ENCODE results near the gene RND1.
"Not testable (repeated sequence)": the region's sequence is repeated elsewhere in the genome, so short reads cannot be mapped to it uniquely, and the experiment has no call there.

The RND1 gene

DNA sequence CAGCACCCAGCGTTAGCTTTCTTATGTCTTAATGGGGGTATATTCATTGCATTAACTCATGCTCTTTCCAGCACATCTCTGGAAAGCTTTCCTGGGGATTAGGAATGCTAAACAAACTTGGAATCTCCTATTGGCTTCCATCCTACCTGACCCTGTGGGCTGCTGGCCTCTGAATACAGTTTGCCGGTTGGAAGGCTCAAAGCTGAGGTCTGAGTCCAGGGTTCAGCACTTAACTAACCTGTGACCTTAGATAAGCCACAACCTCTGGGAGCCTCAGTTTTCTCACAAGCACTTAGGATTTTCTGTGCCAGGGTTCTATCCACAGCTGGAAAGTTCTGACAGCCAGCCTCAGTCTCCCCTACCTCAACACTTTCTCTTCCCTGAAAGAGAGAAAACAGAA is 12.9 kb upstream of the RND1 start:
- Histone ChIP-seq H2BK120ac (ENCODE audit: low read depth, low read length) (no peak overlapping the region), H3K4me1 (ENCODE audit: control insufficient read depth, insufficient read depth, low read depth, low read length) (peaks cover 5% of the 10 kb centered on the region), H3K4ac (ENCODE audit: low read depth in 1 of 2, low read length in 2 of 2) (no peak overlapping the region), H3K18ac (ENCODE audit: low read depth in 1 of 2, low read length in 2 of 2) (no peak overlapping the region), H3K27ac (ENCODE audit: low read length, poor library complexity, severe bottlenecking) (no peak overlapping the region), H2BK15ac (ENCODE audit: low read depth, poor library complexity, severe bottlenecking) (no peak overlapping the region), H3K4me3 (ENCODE audit: insufficient read depth in 1 of 2, low read depth in 1 of 2, low read length in 2 of 2) (no peak overlapping the region), H3K4me2 (ENCODE audit: low read length, poor library complexity, severe bottlenecking) (no peak overlapping the region), H3K79me1 (replicated peaks; ENCODE audit: low read length, poor library complexity, severe bottlenecking) (no peaks in the 10 kb centered on the region), H3K9ac (ENCODE audit: low read length) (no peak overlapping the region), H2BK12ac (ENCODE audit: low read length in 2 of 2) (no peak overlapping the region), H4K8ac (ENCODE audit: low read length) (no peak overlapping the region), H4K91ac (ENCODE audit: low read length) (no peak overlapping the region), H3K27me3 (ENCODE audit: control insufficient read depth in 1 of 2, insufficient read depth in 1 of 2, low read length in 2 of 2) (peaks cover 28 to 46% of the 10 kb centered on the region in 2 experiments), H3K23ac (ENCODE audit: low read length in 2 of 2) (no peak overlapping the region), H3K9me3 (ENCODE audit: control insufficient read depth, low read length) (no peaks in the 10 kb centered on the region), H2AK5ac (ENCODE audit: low read length, severe bottlenecking) (no peak overlapping the region), H2AFZ (ENCODE audit: low read depth, low read length) (no peak overlapping the region), H3K36me3 (ENCODE audit: control insufficient read depth in 1 of 2, insufficient read depth in 2 of 2, low read depth in 1 of 2, low read length in 2 of 2) (no peaks in the 10 kb centered on the region), H3K14ac (ENCODE audit: low read length in 2 of 2) (no peak overlapping the region), H2BK5ac (ENCODE audit: low read depth, low read length, poor library complexity, severe bottlenecking) (no peak overlapping the region)
- 87% methylated on average over 2 of the region's 2 CpGs for WGBS
- DNase-seq: no peak

DNA sequence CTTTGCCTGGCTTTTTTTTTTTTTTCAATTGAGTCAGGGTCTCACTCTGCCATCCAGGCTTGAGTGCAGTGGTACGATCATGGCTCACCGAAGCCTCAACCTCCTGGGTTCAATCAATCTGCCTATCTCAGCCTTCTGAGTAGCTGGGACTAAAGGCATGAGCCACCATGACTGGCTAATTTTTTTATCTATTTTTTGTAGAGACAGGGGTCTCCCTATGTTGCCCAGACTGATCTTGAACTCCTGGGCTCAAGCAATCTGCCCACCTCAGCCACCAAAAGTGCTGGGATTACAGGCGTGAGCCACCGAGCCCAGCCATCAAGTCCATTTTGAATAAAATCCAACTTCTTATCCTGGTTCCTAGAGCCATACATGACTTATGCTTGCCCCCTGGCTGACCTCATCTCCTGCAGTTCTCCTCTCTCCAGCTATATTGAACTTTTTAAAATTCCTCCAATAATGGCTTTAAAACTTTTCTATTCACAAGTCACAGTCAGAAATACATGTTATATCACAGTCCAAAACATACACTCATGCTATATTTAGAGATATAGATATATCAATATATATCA is 10.4 kb upstream of the RND1 start:
- no peak overlapping the region for H4K8ac ChIP-seq (ENCODE audit: low read length)
- no peak overlapping the region for H3K18ac ChIP-seq (ENCODE audit: low read depth in 1 of 2, low read length in 2 of 2)
- no peak overlapping the region for H2BK15ac ChIP-seq (ENCODE audit: low read depth, poor library complexity, severe bottlenecking)
- H3K4ac ChIP-seq (ENCODE audit: low read depth in 1 of 2, low read length in 2 of 2): no peak overlapping the region
- peaks cover 24 to 33% of the 10 kb centered on the region in 2 experiments for H3K27me3 ChIP-seq (ENCODE audit: control insufficient read depth in 1 of 2, insufficient read depth in 1 of 2, low read length in 2 of 2)
- no peak overlapping the region for H3K4me2 ChIP-seq (ENCODE audit: low read length, poor library complexity, severe bottlenecking)
- no peak overlapping the region for H2BK5ac ChIP-seq (ENCODE audit: low read depth, low read length, poor library complexity, severe bottlenecking)
- no peak overlapping the region for H3K9ac ChIP-seq (ENCODE audit: low read length)
- H2BK120ac ChIP-seq (ENCODE audit: low read depth, low read length): no peak overlapping the region
- 91% methylated on average over 4 of the region's 4 CpGs for WGBS
- no peak overlapping the region for H2AK5ac ChIP-seq (ENCODE audit: low read length, severe bottlenecking)
- no peak overlapping the region for H4K91ac ChIP-seq (ENCODE audit: low read length)
- no peak overlapping the region for H3K23ac ChIP-seq (ENCODE audit: low read length in 2 of 2)
- H3K4me1 ChIP-seq (ENCODE audit: control insufficient read depth, insufficient read depth, low read depth, low read length): no peaks in the 10 kb centered on the region
- no peaks in the 10 kb centered on the region for H3K36me3 ChIP-seq (ENCODE audit: control insufficient read depth in 1 of 2, insufficient read depth in 2 of 2, low read depth in 1 of 2, low read length in 2 of 2)
- H2BK12ac ChIP-seq (ENCODE audit: low read length in 2 of 2): no peak overlapping the region
- H3K27ac ChIP-seq (ENCODE audit: low read length, poor library complexity, severe bottlenecking): no peak overlapping the region
- H2AFZ ChIP-seq (ENCODE audit: low read depth, low read length): no peak overlapping the region
- H3K4me3 ChIP-seq (ENCODE audit: insufficient read depth in 1 of 2, low read depth in 1 of 2, low read length in 2 of 2): no peak overlapping the region
- DNase-seq: no peak
- no peak overlapping the region for H3K14ac ChIP-seq (ENCODE audit: low read length in 2 of 2)
- H3K9me3 ChIP-seq (ENCODE audit: control insufficient read depth, low read length): no peaks in the 10 kb centered on the region
- no peaks in the 10 kb centered on the region for H3K79me1 ChIP-seq (replicated peaks; ENCODE audit: low read length, poor library complexity, severe bottlenecking)

DNA sequence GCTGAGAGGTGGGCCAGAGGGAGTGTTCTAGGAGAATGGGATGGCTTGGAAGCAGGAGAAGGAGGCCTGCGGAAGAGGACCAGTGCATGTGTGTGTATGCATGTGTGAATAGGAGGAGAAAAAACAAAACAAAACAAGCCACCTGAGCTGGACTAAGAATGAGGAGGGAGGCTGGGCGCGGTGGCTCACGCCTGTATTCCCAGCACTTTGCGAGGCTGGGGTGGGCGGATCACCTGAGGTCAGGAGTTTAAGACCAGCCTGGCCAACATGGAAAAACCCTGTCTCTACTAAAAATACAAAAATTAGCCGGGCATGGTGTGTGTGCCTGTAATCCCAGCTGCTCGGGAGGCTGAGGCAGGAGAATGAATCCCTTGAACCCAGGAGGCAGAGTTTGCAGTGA is 7.9 kb upstream of the RND1 start:
- H2BK12ac ChIP-seq (ENCODE audit: low read length in 2 of 2); H4K8ac ChIP-seq (ENCODE audit: low read length); H3K18ac ChIP-seq (ENCODE audit: low read depth in 1 of 2, low read length in 2 of 2); H3K23ac ChIP-seq (ENCODE audit: low read length in 2 of 2); H2BK15ac ChIP-seq (ENCODE audit: low read depth, poor library complexity, severe bottlenecking); H3K14ac ChIP-seq (ENCODE audit: low read length in 2 of 2); H3K4me1 ChIP-seq (ENCODE audit: control insufficient read depth, insufficient read depth, low read depth, low read length); H3K4me2 ChIP-seq (ENCODE audit: low read length, poor library complexity, severe bottlenecking); H3K4ac ChIP-seq (ENCODE audit: low read depth in 1 of 2, low read length in 2 of 2); H2AK5ac ChIP-seq (ENCODE audit: low read length, severe bottlenecking); H2BK120ac ChIP-seq (ENCODE audit: low read depth, low read length); H3K4me3 ChIP-seq (ENCODE audit: insufficient read depth in 1 of 2, low read depth in 1 of 2, low read length in 2 of 2); H3K79me1 ChIP-seq (replicated peaks; ENCODE audit: low read length, poor library complexity, severe bottlenecking); H3K36me3 ChIP-seq (ENCODE audit: control insufficient read depth in 1 of 2, insufficient read depth in 2 of 2, low read depth in 1 of 2, low read length in 2 of 2); DNase-seq; H2BK5ac ChIP-seq (ENCODE audit: low read depth, low read length, poor library complexity, severe bottlenecking); H3K9me3 ChIP-seq (ENCODE audit: control insufficient read depth, low read length); H3K27ac ChIP-seq (ENCODE audit: low read length, poor library complexity, severe bottlenecking); H3K9ac ChIP-seq (ENCODE audit: low read length); H2AFZ ChIP-seq (ENCODE audit: low read depth, low read length); H4K91ac ChIP-seq (ENCODE audit: low read length): not testable (repeated sequence)
- H3K27me3 ChIP-seq (ENCODE audit: control insufficient read depth in 1 of 2, insufficient read depth in 1 of 2, low read length in 2 of 2): peaks cover 10 to 17% of the 10 kb centered on the region in 2 experiments
- 88% methylated on average over 8 of the region's 8 CpGs for WGBS

DNA sequence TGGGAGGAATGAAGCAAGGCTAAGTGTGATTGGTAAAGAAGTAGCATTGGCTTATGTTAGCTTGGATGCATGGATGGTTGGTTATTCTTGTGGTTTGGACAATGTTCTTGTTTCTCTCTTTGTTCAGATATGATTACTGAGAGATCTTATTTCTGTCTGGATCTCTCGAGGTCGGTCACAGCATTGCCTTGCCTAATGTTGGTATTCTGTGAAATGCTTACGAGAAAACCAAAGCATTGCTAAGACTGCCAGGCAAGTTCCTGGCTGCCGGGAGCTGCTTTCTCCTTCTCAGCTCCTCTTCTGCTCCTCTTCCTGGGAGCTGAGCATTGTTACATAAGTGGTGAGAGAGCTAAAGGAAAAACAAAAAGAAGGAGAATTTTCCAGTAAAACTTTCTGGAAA is 7.4 kb upstream of the RND1 start:
- H3K4me1 ChIP-seq (ENCODE audit: control insufficient read depth, insufficient read depth, low read depth, low read length): no peaks in the 10 kb centered on the region
- no peak overlapping the region for H3K4ac ChIP-seq (ENCODE audit: low read depth in 1 of 2, low read length in 2 of 2)
- H2BK12ac ChIP-seq (ENCODE audit: low read length in 2 of 2): no peak overlapping the region
- H4K8ac ChIP-seq (ENCODE audit: low read length): no peak overlapping the region
- H3K36me3 ChIP-seq (ENCODE audit: control insufficient read depth in 1 of 2, insufficient read depth in 2 of 2, low read depth in 1 of 2, low read length in 2 of 2): no peaks in the 10 kb centered on the region
- no peak overlapping the region for H2BK120ac ChIP-seq (ENCODE audit: low read depth, low read length)
- H3K18ac ChIP-seq (ENCODE audit: low read depth in 1 of 2, low read length in 2 of 2): no peak overlapping the region
- no peak overlapping the region for H3K14ac ChIP-seq (ENCODE audit: low read length in 2 of 2)
- no peak overlapping the region for H2BK5ac ChIP-seq (ENCODE audit: low read depth, low read length, poor library complexity, severe bottlenecking)
- no peak overlapping the region for H2BK15ac ChIP-seq (ENCODE audit: low read depth, poor library complexity, severe bottlenecking)
- no peak overlapping the region for H2AFZ ChIP-seq (ENCODE audit: low read depth, low read length)
- no peak overlapping the region for H3K9ac ChIP-seq (ENCODE audit: low read length)
- DNase-seq: no peak
- peaks cover 10 to 15% of the 10 kb centered on the region in 2 experiments for H3K27me3 ChIP-seq (ENCODE audit: control insufficient read depth in 1 of 2, insufficient read depth in 1 of 2, low read length in 2 of 2)
- no peak overlapping the region for H3K4me2 ChIP-seq (ENCODE audit: low read length, poor library complexity, severe bottlenecking)
- H2AK5ac ChIP-seq (ENCODE audit: low read length, severe bottlenecking): no peak overlapping the region
- H3K9me3 ChIP-seq (ENCODE audit: control insufficient read depth, low read length): no peaks in the 10 kb centered on the region
- H3K23ac ChIP-seq (ENCODE audit: low read length in 2 of 2): no peak overlapping the region
- H3K79me1 ChIP-seq (replicated peaks; ENCODE audit: low read length, poor library complexity, severe bottlenecking): no peaks in the 10 kb centered on the region
- no peak overlapping the region for H4K91ac ChIP-seq (ENCODE audit: low read length)
- no peak overlapping the region for H3K27ac ChIP-seq (ENCODE audit: low read length, poor library complexity, severe bottlenecking)
- no peak overlapping the region for H3K4me3 ChIP-seq (ENCODE audit: insufficient read depth in 1 of 2, low read depth in 1 of 2, low read length in 2 of 2)
- WGBS: 88% methylated on average over 3 of the region's 4 CpGs

Measured in mesenchymal stem cell (in vitro differentiated cells and primary cell).